ENCODE results near the gene NFKB1.

The NFKB1 gene

DNA sequence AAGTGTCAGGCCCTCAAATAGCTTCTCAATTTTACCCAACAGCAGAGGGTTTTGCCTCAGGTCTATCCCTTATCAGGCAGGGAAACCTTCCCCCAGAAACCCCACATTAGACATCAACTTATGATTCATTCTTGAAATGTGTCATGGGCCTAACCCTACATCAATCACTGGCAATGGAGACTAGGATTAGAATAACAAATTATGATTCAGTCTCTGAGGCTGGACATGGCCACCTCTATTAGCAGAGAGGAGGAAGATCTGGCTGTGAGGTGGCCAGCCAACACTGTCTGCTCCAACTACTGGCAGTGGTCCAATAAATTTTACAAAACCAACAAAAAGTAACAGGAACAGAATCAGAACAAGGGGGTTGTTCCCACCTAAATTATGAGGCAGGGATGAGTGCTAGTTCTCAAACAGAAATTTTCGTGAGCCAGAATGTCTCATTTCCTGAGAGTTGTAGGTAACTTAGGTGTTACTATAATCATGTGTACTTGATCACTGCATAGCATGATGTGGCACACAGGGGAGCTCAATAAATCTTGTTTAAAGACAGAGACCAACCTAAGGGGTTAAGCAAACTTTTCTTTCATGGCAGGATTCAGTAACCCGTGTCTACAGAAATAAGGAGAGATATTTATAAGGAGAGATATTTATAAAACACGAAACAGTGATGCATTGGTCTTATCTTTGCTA is 126.8 kb downstream of the NFKB1 start:
- DNase-seq (ENCODE audit: low spot score): peak; percentile 52

DNA sequence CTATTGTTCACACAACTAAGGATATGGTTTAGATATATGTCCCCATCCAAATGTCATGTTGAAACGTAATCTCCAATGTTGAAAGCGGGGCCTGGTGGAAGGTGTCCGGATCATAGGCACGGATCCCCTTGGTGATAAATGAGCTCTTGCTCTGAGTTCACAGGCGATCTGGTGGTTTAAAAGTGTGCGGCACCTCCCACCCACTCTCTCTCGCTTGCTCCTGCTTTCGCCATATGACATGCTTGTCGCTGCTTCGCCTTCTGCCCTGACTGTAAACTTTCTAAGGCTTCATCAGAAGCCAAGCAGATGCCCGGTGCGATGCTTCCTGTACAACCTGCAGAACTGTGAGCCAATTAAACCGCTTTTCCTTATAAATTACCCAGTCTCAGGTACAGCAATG is 128.5 kb downstream of the NFKB1 start:
- DNase-seq (ENCODE audit: low spot score): no peak

DNA sequence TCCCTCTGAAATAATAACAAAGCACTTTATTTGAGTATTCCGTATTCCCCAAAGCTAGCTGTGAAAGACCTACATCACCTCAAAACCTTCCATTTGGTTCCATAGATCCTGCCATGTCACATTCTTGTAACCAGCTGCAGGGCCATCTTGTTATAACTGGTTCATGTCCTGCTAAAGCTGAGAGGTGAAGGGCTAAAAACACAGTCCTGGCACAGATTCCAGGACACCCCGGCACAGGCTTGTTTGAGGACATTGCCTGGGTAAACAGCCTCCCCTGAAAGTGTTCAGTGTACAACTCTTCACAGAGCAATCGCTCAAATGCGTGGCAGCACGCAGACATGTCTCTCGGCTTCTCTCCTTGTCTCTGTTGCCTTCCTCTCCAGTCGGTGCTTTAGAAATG is 130.5 kb downstream of the NFKB1 start:
- no peak for DNase-seq (ENCODE audit: low spot score)

DNA sequence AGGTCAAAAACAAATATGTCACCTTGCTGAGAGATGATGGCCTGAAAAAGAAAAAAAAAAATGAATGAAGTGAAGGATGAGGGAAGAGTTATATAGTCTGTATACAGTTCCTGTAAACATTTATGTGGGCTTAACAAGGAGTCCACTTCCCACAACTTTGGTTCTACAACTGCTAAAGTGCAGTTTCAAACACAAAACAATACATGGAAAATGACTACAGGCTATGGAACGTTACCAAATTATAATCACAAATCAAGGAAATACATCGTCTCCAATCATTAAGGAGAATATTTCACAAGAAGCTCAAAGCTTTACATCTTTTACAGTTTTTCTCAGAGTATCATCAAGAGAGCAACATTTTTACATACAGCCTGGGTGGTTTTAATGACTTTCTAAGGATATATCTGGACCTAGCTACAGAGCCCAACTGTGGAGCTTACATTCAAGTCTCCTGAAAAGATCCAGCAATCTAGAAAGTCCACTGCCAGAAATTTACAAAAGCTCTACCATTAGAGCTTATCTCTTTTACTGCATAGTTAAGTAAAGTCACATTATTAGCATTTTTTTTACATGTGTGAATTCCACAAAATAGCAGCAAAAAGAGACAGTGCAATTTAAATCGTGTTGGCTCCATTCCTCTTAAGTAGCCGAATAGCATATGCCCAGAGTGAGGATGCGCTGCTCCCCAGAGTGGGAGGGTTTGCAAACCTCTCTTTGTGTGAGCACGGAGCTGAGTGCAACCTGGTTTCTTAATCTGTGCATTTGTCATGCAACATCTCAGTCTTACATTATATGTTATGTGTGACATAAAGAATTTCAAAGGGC is 131.3 kb downstream of the NFKB1 start:
- DNase-seq (ENCODE audit: low spot score): no peak

DNA sequence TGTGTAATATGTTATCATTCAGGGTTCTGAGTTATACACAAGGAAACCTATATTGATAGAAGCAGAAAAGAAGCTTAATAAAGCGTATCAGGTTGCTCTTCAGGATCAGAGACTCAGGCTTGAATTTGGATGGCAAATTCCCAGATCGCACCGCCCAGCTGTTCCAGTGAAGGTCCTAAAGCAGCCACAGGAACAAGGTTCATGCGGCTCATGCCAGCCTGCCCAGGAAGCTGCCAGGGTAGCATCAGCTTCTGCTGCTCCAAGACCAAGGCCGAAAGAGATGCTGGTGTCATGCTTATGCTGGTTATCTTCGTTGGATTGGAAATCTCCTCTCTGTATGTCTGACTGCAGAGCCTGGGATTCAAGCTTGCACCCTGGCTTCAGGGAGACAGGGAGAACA is 131.9 kb downstream of the NFKB1 start:
- no peak for DNase-seq (ENCODE audit: low spot score)

DNA sequence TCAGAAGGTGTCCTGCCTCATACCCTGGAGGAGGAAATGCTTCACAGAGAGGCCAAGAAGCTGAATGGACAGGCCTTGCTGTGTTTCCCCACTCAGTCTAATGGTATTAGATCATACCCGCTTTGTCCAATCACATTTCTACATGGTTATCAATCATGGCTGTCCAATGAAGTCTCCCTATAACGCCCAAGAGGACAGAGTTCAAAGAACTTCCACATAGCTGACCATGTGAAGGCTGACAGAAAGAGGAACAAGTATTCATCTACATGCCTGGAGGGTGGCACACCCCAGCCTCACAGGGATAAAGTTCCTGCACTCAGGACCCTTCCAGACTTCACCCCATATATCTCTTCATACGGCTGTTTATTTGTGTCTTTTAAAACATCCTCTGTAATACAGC is 136.2 kb downstream of the NFKB1 start:
- DNase-seq (ENCODE audit: low spot score): no peak

DNA sequence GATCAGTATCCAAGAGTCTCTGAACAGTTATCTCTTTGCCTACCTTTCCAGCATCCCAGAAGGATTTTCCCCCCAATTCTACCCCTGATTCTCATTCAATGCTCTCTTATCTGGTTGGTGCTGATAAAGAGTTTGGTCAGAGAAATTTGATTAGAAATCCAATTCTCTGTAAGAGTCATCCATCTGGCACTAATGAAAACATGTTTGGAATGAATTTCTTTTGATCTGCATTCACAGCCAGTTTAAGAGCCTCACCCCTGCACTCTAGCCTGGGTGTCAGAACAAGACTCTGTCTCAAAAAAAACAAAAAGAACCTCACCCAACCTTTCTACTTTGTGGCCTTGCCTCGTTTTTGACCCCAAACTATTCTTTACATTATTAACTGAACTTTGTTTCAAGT is 137.5 kb downstream of the NFKB1 start:
- DNase-seq (ENCODE audit: low spot score): no peak

DNA sequence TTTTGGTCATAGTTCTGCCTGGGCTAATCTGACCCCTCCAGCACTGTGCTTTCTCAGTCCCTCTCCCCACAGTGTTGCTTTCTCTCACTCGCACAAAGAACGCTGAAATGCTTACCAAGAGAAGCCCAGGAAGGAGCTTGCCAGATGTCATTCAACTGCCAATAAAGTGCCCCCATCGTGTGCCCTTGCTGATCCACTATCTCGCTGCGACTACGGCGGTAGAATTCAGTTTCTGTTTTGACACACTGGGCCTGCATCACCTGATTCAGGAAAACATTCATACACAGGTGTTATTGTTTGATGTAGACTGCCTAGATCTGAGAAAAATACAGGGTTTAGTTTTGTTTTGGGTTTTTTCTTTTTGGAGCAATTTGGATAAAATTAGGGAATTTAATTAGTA is 138.4 kb downstream of the NFKB1 start:
- no peak for DNase-seq (ENCODE audit: low spot score)

DNA sequence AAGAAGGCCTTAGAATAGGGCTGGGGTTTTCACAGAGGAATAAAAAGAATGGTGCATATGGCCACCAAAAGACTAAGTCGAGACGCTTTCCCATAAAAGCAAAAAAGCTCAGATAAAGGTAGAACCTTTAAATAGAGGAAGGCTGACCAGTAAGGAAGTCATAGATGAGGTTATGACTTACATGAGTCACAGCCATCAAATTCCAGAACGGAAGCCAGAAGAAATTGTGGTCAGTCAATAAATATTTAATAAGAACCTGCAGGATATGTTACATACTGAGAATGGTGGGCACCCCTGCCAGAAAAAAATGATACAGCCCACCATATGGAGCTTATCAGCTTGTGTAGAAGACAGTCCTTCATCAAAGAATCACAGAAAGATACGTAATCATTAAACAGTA is 139.5 kb downstream of the NFKB1 start:
- DNase-seq (ENCODE audit: low spot score): peak; percentile 20

DNA sequence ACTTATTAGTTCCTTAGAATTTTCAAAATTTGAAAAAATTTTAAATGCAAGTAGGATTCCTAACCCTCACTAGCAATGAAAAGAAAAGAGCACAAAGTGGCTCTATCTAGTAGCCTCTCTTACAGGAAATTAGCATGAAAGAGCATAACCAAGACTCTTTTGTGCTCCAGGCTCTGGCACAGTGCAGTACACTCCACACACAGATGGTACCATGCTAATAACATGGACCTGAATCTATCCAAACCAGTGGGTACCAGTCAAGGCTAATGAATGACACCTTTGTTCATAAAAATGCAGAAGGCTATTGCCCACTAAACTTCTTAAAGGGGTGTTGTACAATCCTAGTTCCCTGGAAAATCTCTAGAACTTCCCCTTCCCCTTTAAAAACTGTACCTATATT is 140.6 kb downstream of the NFKB1 start:
- no peak for DNase-seq (ENCODE audit: low spot score)

DNA sequence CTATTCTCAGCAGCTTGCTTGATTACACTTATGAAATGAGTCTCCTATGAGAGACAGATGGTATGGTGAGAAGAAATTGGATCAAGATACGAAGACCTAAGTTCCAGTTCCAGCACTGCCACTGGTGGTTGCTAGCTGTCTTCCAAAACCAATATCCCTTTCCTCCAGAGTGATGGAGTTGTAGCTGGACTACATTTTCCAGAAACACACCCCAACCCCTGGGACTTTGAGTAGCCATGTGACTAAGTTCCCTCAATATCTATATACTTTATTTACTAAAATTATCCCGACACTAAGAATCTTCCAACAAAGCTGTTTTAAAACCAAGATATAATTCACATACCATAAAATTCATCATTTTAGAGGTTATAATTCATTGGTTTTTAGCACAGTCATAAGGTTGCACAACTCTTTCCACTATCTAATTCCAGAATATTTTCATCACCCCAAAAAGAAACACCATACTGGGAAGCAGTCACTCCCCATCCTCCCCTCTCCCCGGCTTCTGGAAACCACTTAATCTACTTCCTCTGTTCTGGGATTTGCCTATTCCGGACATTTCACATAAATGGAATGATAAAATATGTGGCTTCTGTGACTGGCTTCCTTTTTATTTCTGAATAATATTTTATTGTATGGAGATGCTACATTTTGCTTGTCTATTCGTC is 141.6 kb downstream of the NFKB1 start:
- no peak for DNase-seq (ENCODE audit: low spot score)

DNA sequence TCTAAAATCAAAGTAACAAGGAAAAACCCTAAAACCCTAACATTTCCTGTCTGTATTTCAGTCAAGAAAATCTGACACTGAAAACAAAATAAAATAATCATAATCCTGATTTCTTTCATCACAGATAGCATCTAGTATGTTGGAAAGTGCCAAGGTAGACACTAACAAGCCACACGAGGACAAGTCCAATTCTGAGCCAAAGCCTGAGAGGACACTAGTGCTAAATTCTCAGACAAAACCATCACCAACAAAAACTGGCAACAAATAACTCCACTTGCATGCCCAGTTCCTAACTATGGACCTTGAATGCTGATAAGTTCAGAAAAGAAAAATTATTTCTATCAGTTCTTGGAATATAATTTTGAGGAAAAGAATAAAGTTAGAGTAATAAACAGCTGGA is 146.0 kb downstream of the NFKB1 start:
- DNase-seq (ENCODE audit: low spot score): no peak

DNA sequence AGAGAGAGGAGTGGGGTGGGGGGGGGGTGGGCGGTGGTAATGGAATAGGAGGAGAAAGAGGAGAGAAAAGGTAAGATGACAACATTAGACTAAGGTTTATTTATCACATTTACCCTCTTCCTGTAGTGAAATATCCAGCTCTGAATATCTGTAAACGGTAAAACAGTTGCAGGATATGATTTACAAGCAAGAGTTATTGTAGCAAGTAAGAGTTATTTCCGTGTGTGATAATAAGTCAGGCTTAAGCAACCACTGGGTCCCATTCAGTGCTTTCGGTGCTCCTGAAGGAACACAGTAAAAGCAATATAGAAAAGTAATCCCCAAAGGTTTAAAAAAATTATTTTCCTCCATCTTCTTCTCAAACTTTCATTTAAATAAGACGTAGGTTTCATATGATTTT is 156.0 kb downstream of the NFKB1 start:
- DNase-seq (ENCODE audit: low spot score): no peak

DNA sequence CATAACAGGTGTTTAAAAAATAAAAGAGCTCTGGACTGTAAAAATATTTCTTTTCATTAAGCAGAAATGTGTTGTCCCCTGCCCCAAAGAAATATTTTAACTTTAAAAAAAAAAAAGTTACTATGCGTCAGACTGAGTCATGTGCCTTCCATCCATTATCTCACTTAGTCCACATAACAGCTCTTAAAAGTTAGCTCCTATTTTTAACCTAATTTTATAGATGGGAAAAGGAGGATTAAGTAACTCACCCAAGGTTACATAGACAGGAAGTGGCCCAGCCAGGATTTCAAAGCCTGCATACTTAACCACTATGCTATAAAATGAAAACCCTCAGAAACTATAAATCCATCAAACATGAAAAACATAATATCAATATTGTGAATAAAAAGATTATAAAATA is 161.9 kb downstream of the NFKB1 start:
- DNase-seq (ENCODE audit: low spot score): no peak

DNA sequence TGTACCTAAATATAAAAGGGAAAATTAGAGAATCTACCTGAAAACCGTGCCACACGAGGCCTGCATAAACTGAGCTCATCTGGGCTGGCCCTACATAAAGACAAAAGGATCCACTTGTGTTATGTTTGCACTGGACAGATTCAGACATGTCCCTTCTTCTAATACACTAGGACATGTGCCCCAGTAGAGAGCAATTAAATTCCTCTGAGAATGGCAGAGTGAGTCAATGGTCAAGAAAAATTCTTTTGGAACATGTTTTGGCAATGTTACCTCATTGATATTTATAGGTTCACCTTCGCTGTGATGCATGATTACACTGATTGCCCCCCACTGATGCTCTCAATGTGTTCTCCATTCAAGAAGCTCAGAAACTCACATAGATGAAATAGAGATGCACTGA is 164.4 kb downstream of the NFKB1 start:
- DNase-seq (ENCODE audit: low spot score): no peak

All from LoVo (cell line).